H9 (cell line): Measurements from ENCODE around the gene PON1. TPM values are rescaled to one million over a fixed set of nuclear protein-coding genes. Genes with fewer than 3 reads are reported as not detected.

Source experiments
- DNase-seq: peaks from one replicate; pipeline ENCODE4 v3.0.0-alpha.2; 2017
- H2AFZ ChIP-seq: one replicate; pipeline ENCODE4 v1.6.1; 2013; ENCODE audit warnings: mild to moderate bottlenecking, low read length, control low read depth, moderate library complexity
- H2AK5ac ChIP-seq: 2 replicates; pipeline ENCODE4 v1.6.1; 2013; ENCODE audit warnings: low read length, control low read depth, mixed read lengths; ENCODE audit not compliant: insufficient read length
- H2BK120ac ChIP-seq: one replicate; pipeline ENCODE4 v1.6.1; 2013; ENCODE audit warnings: low read depth, mild to moderate bottlenecking, low read length, control low read depth, inconsistent platforms; ENCODE audit not compliant: poor library complexity, severe bottlenecking
- H2BK12ac ChIP-seq: 2 replicates; pipeline ENCODE4 v1.6.1; 2013; ENCODE audit warnings: low read length, control low read depth, mixed read lengths, low read depth; ENCODE audit not compliant: insufficient read length
- H2BK15ac ChIP-seq: 2 replicates; pipeline ENCODE4 v1.6.1; 2013; ENCODE audit warnings: low read depth, low read length, control low read depth
- H2BK20ac ChIP-seq: one replicate; pipeline ENCODE4 v1.6.1; 2013; ENCODE audit warnings: low read depth, mild to moderate bottlenecking, low read length, control low read depth, inconsistent platforms; ENCODE audit not compliant: poor library complexity, severe bottlenecking
- H2BK5ac ChIP-seq: 2 replicates; pipeline ENCODE4 v1.6.1; 2013; ENCODE audit warnings: low read length, control low read depth, mixed read lengths; ENCODE audit not compliant: insufficient read length
- H3K14ac ChIP-seq: 2 replicates; pipeline ENCODE4 v1.6.1; 2013; ENCODE audit warnings: low read length, control low read depth; ENCODE audit not compliant: insufficient read depth
- H3K18ac ChIP-seq: 2 replicates; pipeline ENCODE4 v1.6.1; 2013; ENCODE audit warnings: low read depth, mild to moderate bottlenecking, mixed read lengths, low read length, control low read depth; ENCODE audit not compliant: insufficient read length
- H3K23ac ChIP-seq: 2 replicates; pipeline ENCODE4 v1.6.1; 2013; ENCODE audit warnings: low read length, control low read depth, mixed read lengths, low read depth; ENCODE audit not compliant: insufficient read length
- H3K23me2 ChIP-seq: 2 replicates; pipeline ENCODE4 v1.6.1; 2013; ENCODE audit warnings: low read depth, mild to moderate bottlenecking, mixed read lengths, low read length, control low read depth; ENCODE audit not compliant: insufficient read length, poor library complexity, severe bottlenecking
- H3K27ac ChIP-seq: 2 replicates; pipeline ENCODE4 v1.5.1; 2013; ENCODE audit warnings: low read length, control low read depth, mixed read lengths, low read depth; ENCODE audit not compliant: insufficient read length
- H3K27me3 ChIP-seq: 2 replicates; pipeline ENCODE4 v1.6.1; 2013; ENCODE audit warnings: low read length, control low read depth, inconsistent platforms; ENCODE audit not compliant: insufficient read depth
- H3K4ac ChIP-seq: 2 replicates; pipeline ENCODE4 v1.6.1; 2013; ENCODE audit warnings: low read depth, mild to moderate bottlenecking, control low read depth, inconsistent platforms, low read length, moderate library complexity
- H3K4me1 ChIP-seq: 2 replicates; pipeline ENCODE4 v1.6.1; 2013; ENCODE audit warnings: low read length, control low read depth, inconsistent platforms; ENCODE audit not compliant: insufficient read depth
- H3K4me2 ChIP-seq: 2 replicates; pipeline ENCODE4 v1.6.1; 2013; ENCODE audit warnings: low read length, control low read depth, mixed read lengths; ENCODE audit not compliant: insufficient read length, insufficient read depth
- H3K56ac ChIP-seq: 2 replicates; pipeline ENCODE4 v1.6.1; 2013; ENCODE audit warnings: low read depth, mild to moderate bottlenecking, mixed read lengths, low read length, control low read depth; ENCODE audit not compliant: insufficient read length
- H3K79me1 ChIP-seq: 2 replicates; pipeline ENCODE4 v1.6.1; 2013; ENCODE audit warnings: low read depth, mild to moderate bottlenecking, moderate library complexity, low read length, control low read depth, inconsistent platforms; ENCODE audit not compliant: insufficient read depth, poor library complexity, severe bottlenecking
- H3K79me2 ChIP-seq: 2 replicates; pipeline ENCODE4 v1.6.1; 2013; ENCODE audit warnings: low read length, control low read depth, inconsistent platforms; ENCODE audit not compliant: insufficient read depth
- H3K9ac ChIP-seq: 2 replicates; pipeline ENCODE4 v1.6.1; 2013; ENCODE audit warnings: low read length, control low read depth, mixed read lengths; ENCODE audit not compliant: insufficient read length; ENCODE audit errors: extremely low read depth
- H3K9me3 ChIP-seq: one replicate; pipeline ENCODE4 v1.6.1; 2013; ENCODE audit warnings: low read depth, low read length, inconsistent platforms; ENCODE audit not compliant: control insufficient read depth
- H3T11ph ChIP-seq: one replicate; pipeline ENCODE4 v1.6.1; 2013; ENCODE audit warnings: mild to moderate bottlenecking, low read length, control low read depth, inconsistent platforms
- H4K20me1 ChIP-seq: one replicate; pipeline ENCODE4 v1.6.1; 2013; ENCODE audit not compliant: control insufficient read depth, insufficient read length, insufficient read depth
- H4K5ac ChIP-seq: 2 replicates; pipeline ENCODE4 v1.6.1; 2013; ENCODE audit warnings: low read depth, mild to moderate bottlenecking, mixed read lengths, low read length, control low read depth; ENCODE audit not compliant: insufficient read length
- H4K8ac ChIP-seq: replicated peaks from 2 replicates; pipeline ENCODE4 v1.6.1; 2013; ENCODE audit warnings: low read length, control low read depth, mixed read lengths, low read depth; ENCODE audit not compliant: insufficient read length
- H4K91ac ChIP-seq: 2 replicates; pipeline ENCODE4 v1.6.1; 2013; ENCODE audit warnings: low read depth, mild to moderate bottlenecking, moderate library complexity, mixed read lengths, low read length, control low read depth; ENCODE audit not compliant: insufficient read length
- H3K27ac Mint-ChIP-seq, 3 experiments: 2 replicates in 2 of 3; 3 replicates in 1 of 3; pipeline ENCODE4 v1.8.0; 2020 to 2021; ENCODE audit warnings: mixed read lengths in 3 of 3, mild to moderate bottlenecking in 1 of 3, moderate library complexity in 1 of 3
- H3K27me3 Mint-ChIP-seq: 2 replicates; pipeline ENCODE4 v1.8.0; 2021; ENCODE audit warnings: low read depth, mild to moderate bottlenecking, moderate library complexity, mixed read lengths
- H3K36me3 Mint-ChIP-seq, 3 experiments: 2 replicates in 2 of 3; 3 replicates in 1 of 3; pipeline ENCODE4 v1.8.0; 2020 to 2021; ENCODE audit warnings: low read depth in 3 of 3, mixed read lengths in 3 of 3; ENCODE audit not compliant: insufficient read depth in 1 of 3
- H3K4me1 Mint-ChIP-seq, 2 experiments: 2 replicates each; pipeline ENCODE4 v1.8.0; 2020; ENCODE audit warnings: mixed read lengths in 2 of 2
- H3K4me3 Mint-ChIP-seq, 2 experiments: 2 replicates in 1 of 2; 3 replicates in 1 of 2; pipeline ENCODE4 v1.8.0; 2020 to 2021; ENCODE audit warnings: mild to moderate bottlenecking in 2 of 2, mixed read lengths in 2 of 2, moderate library complexity in 1 of 2
- H3K9me3 Mint-ChIP-seq, 2 experiments: 2 replicates in 1 of 2; 3 replicates in 1 of 2; pipeline ENCODE4 v1.8.0; 2020; ENCODE audit warnings: mild to moderate bottlenecking in 2 of 2, mixed read lengths in 2 of 2, moderate library complexity in 1 of 2
- WGBS: extraction: QIAGEN DNeasy Blood & Tissue Kit; methylation state at CpG from one replicate; pipeline ENCODE4 v1.1.7; 2013; ENCODE audit warnings: missing lambda C conversion rate, low lambda C conversion rate, mixed read lengths; ENCODE audit not compliant: insufficient read length; ENCODE audit errors: extremely low coverage; 5-methylcytosine and 5-hydroxymethylcytosine counted together
- total RNA-seq: library from RNA; stranded (reverse); gene quantifications from 2 replicates; pipeline ENCODE4 v1.2.1, GENCODE V29; 2021
- TF ChIP-seq, protein P1 (sequence below): fragments of 200-600 bp; sonication (generic); conservative IDR thresholded peaks from 3 replicates; pipeline ENCODE4 v1.8.0; 2021; ENCODE audit warnings: antibody characterized with exemption, mild to moderate bottlenecking

PON1 gene
- total RNA-seq, 1 experiment from 2014 or later: 0.90 TPM

DNA sequence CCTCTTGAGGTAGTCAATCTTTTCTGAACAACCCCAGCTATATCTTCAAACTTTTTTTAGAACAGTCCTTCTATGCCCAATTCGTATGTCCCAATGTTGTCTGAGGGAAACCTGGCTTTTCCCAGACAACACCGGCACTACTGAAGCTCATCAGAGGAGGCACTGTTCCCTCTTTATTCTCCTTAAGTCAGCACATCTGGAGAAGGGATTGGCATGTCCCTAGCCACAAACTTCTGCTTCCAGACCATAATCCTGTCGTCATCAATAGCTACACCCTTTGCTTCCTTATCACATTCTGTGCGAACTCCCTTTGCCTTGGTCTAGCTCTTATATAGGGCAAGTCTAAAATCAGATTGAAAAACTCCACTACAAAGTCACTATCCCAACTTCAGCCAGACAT lies 49.0 kb upstream of the PON1 start:
- Histone ChIP-seq H3K27me3 (no peaks in the 10 kb centered on the region), H3K27ac (no peak overlapping the region), H3T11ph (no peak overlapping the region), H3K79me2 (no peaks in the 10 kb centered on the region), H3K4me1 (no peaks in the 10 kb centered on the region), H2BK20ac (no peak overlapping the region), H3K23me2 (no peaks in the 10 kb centered on the region), H4K20me1 (no peaks in the 10 kb centered on the region), H3K4me2 (no peak overlapping the region), H2AK5ac (no peak overlapping the region), H2BK5ac (no peak overlapping the region), H3K9ac (no peak overlapping the region), H3K4ac (no peak overlapping the region), H3K9me3 (no peaks in the 10 kb centered on the region), H3K79me1 (no peaks in the 10 kb centered on the region), H3K14ac (no peak overlapping the region), H3K18ac (no peak overlapping the region), H3K23ac (no peak overlapping the region), H4K5ac (no peak overlapping the region), H4K91ac (no peak overlapping the region), H3K56ac (no peak overlapping the region), H4K8ac (no peak overlapping the region), H2AFZ (no peak overlapping the region), H2BK120ac (no peak overlapping the region), H2BK15ac (no peak overlapping the region), H2BK12ac (no peak overlapping the region)
- Mint-ChIP-seq H3K36me3 (peaks cover 3 to 14% (median 4%) of the 10 kb centered on the region in 3 experiments; a peak in 6 of 7 replicates), H3K27ac (no peak overlapping the region), H3K4me1 (no peaks in the 10 kb centered on the region), H3K27me3 (no peaks in the 10 kb centered on the region; the same call in 1 of the 2 replicates), H3K4me3 (no peak overlapping the region), H3K9me3 (peaks cover 12 to 14% of the 10 kb centered on the region in 2 experiments; a peak in 4 of 5 replicates)
- TF ChIP-seq, protein P1, sequence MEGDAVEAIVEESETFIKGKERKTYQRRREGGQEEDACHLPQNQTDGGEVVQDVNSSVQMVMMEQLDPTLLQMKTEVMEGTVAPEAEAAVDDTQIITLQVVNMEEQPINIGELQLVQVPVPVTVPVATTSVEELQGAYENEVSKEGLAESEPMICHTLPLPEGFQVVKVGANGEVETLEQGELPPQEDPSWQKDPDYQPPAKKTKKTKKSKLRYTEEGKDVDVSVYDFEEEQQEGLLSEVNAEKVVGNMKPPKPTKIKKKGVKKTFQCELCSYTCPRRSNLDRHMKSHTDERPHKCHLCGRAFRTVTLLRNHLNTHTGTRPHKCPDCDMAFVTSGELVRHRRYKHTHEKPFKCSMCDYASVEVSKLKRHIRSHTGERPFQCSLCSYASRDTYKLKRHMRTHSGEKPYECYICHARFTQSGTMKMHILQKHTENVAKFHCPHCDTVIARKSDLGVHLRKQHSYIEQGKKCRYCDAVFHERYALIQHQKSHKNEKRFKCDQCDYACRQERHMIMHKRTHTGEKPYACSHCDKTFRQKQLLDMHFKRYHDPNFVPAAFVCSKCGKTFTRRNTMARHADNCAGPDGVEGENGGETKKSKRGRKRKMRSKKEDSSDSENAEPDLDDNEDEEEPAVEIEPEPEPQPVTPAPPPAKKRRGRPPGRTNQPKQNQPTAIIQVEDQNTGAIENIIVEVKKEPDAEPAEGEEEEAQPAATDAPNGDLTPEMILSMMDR: no peak; the same call in 2 of the 3 replicates
- no CpG with 5 or more reads among the region's 4 CpGs for WGBS
- DNase-seq: no peak
